Measurements from ENCODE around the gene TBC1D8.

GRCh38 chr2:101041413-101041812 is 109.8 kb downstream of the TBC1D8 start:
- no peak for TF ChIP-seq CHCHD3 (CRISPR knock-in tag; IDR thresholded peaks at IDR 0.05)
- TF ChIP-seq HNRNPH1 (optimal IDR thresholded peaks at IDR 0.05; ENCODE audit: low read depth, low read length), result no peak
- TF ChIP-seq POLR2A (conservative IDR thresholded peaks at IDR 0.05), result no peak
- TF ChIP-seq HDAC2 (IDR thresholded peaks at IDR 0.05), result no peak
- no peak for TF ChIP-seq USF2 (CRISPR knock-in tag; IDR thresholded peaks at IDR 0.05)
- no peak for TF ChIP-seq E2F8 (IDR thresholded peaks at IDR 0.05; ENCODE audit: low read depth, partially characterized antibody)
- no peak for TF ChIP-seq MCM5 (IDR thresholded peaks at IDR 0.05; ENCODE audit: low read depth)
- no peak for TF ChIP-seq KAT7 (CRISPR knock-in tag; IDR thresholded peaks at IDR 0.05; ENCODE audit: borderline replicate concordance)
- no peak for TF ChIP-seq SPI1 (IDR thresholded peaks at IDR 0.05; ENCODE audit: borderline replicate concordance, low read depth, low read length)
- no peak for TF ChIP-seq NFE2L1 (tag; IDR thresholded peaks at IDR 0.05; ENCODE audit: borderline replicate concordance, low read depth)
- no peak for TF ChIP-seq RFX5 (IDR thresholded peaks at IDR 0.05; ENCODE audit: low read depth, low read length)
- no peak for TF ChIP-seq PHTF2 (CRISPR knock-in tag; IDR thresholded peaks at IDR 0.05)
- no peak for TF ChIP-seq EP300 (IDR thresholded peaks at IDR 0.05; ENCODE audit: low read length)
- no peak for TF ChIP-seq ZHX1 (conservative IDR thresholded peaks at IDR 0.05; ENCODE audit: low read length)

Measured in K562 (cell line).